Cerebellar nuclear complex (tissue), 1 donor: ENCODE data around the gene VMP1.

Experiments
- DNase-seq, 2 experiments: peaks; one replicate each; lab custom pipeline; 2025; lab: John Stamatoyannopoulos, UW

The VMP1 gene

DNA sequence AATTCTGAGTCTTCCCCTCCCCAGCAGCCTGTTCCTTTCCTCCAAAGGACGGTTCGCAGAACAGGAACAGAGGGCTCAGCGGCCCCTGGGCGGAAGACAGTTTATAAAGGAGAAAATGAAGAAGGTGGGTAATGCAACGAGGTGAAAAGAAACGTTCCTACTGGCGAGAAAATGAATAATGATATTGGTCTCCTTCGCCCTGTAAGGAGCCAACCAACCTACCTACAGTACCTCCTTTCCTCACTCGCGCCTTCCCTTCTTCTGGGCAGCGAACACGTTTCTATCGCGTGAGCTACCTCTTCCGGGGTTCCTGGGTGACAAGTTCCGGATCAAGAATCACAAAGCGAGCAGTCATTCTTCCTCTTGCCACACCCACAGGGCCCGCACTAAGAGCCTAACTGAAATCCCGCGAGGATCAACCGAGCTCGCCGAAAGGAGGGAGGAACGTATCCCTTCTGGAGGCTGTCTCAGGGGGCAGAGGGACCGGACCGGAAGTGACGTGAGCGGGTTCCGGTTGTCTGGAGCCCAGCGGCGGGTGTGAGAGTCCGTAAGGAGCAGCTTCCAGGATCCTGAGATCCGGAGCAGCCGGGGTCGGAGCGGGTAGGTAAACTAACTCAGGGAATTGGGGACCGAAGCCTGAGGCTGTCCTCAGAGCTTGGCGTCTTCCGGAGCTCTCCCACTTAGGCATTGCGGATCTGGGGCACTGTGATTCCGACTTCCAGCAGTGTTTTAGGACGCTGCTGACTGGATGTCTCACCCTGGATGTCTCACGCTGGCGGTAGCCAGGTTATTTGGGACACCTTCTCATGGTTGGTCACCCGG is at the start of gene VMP1, which contains the start of gene PTRH2:
Gene VMP1 (plus strand): TSS at position 506 of the 822 bp plus-strand sequence. CDS start 23,793 bp downstream, outside the sequence.
Gene PTRH2 (minus strand): TSS at position 282 of the 822 bp plus-strand sequence. CDS start 9,452 bp downstream, outside the sequence.
- peak; percentile 92 to 99 for DNase-seq

- DNase-seq = no peak
These were observed 41.2 kb upstream of the VMP1 start for GRCh38 chr17:59666235-59666634.

GRCh38 chr17:59668816-59669215 is 38.6 kb upstream of the VMP1 start:
- DNase-seq = no peak

- no peak for DNase-seq
These were observed 38.0 kb upstream of the VMP1 start for GRCh38 chr17:59669411-59669810.

DNA sequence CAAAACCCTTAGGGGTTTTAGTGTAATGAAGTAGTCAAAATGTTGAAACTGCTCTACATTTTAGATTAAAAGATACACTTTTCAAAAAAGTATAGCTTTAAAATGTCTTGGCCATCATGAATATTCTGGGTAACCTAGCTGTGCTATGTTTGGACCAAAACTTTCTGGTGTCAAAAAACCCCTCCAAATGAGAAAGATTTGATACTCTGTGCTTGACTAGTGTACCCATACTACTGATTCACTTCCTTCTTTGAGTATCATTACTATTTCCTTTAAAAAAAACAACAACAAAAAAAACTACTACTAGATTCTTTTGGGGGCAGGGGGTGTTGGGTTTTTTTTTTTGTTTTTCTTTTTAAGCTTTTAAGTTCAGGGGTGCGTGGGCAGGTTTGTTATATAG is 37.5 kb upstream of the VMP1 start:
- DNase-seq = no peak

DNA sequence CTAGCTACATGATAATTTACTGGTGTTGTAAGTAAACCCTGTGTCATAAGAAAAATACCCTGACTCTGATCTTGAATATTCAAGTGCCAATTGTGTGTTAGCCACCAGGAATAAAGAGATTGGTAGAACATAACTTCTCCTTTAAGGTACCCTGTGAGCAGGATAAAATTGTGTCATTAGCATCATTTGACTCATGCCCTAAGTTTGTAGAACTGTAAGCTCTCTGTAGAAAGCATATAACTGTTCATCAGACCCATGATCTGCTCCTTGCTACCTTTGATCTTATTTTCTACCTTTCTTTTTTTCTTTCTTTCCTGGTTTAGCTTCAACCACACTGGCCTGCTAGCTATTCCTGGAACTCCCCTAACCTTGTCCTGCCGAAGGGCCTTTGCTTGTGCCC is 36.1 kb upstream of the VMP1 start:
- no peak for DNase-seq

DNA sequence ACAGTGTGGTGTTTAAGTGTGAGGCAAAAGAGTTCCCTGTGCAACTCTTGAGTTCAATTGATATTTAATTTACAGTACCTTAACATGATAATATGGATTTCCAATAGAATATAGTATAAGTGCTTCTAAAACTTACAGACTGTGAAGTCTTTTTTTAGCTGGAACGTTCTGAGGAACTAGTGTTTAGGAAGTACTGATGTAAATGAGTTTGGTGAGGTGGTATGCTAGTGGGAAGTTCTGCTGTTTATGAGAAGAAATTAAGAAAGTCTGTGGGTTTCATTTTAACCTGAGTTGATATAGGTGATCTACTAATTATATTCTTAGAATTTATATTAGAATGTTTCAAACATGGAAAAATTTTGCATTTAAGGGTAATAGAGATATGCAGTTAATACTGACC is 32.2 kb upstream of the VMP1 start:
- DNase-seq = no peak

- DNase-seq = no peak
These were observed 30.7 kb upstream of the VMP1 start for GRCh38 chr17:59676716-59677115.

- no peak for DNase-seq
These were observed 28.5 kb upstream of the VMP1 start for GRCh38 chr17:59678918-59679317.

GRCh38 chr17:59680314-59680713 is 27.1 kb upstream of the VMP1 start:
- no peak for DNase-seq

DNA sequence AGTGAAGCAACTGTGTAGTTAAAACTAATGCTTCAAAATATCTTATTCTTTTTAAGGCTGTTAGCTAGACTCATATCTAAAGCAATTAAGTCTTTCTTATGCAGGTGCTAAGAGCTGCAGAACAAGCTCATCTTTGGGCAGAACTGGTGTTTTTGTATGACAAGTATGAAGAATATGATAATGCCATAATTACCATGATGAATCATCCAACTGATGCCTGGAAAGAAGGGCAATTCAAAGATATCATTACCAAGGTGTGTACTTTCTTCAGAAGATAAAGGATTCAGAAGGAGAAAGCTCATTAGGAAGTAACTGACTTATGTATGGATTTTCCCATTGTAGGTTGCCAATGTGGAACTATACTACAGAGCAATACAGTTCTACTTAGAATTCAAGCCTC is 24.2 kb upstream of the VMP1 start:
- DNase-seq = no peak

DNA sequence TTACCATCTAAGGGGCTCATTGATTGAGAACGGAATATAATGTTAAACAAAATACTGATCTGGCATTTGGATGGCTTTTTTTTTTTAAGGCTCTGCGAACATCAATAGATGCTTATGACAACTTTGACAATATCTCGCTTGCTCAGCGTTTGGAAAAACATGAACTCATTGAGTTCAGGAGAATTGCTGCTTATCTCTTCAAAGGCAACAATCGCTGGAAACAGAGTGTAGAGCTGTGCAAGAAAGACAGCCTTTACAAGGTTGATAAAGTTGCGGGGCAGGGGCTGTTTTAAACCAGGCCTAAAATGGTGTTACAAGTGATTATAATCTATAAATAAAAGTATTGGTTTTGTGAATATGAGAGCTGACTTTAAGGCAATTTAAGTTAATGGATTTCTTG is 22.5 kb upstream of the VMP1 start:
- DNase-seq = no peak

DNA sequence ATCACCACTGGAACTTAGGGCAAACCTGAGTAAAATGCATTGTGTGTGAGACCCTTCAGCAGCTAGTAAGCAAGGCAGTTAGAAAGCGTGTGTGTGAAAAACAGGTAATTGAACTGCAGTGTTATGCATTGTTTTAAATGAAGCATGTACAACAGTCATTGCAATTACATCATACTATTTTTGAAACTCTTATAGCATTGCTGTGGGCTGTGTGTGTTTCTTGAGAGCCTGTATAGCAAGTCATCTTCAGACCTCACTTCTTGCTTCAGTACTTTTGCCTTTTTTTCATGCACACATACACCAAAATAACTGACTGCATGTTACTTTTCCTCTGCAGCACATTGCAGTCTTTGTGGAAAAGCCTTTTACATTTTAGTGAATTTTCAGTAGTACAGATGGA is 19.4 kb upstream of the VMP1 start:
- no peak for DNase-seq

DNA sequence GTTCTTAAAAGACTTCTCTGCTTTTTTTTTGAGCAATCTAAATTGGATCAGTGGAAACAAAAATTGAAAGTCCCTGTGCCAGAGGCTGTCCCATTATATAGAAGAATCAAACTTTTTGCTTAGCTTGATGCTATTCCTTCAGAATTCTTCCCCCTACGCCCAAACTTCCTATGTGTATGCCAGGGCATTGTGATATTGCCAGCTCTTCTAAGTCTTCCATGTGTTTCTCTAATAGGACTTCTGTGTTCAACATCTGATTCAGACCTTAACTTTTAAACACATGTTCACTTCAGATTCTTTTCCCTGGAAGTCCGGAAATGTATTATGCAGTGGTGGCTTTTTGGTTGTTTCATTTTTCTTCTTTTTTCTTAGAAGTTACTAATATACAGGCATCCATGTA is 19.0 kb upstream of the VMP1 start:
- no peak for DNase-seq

DNA sequence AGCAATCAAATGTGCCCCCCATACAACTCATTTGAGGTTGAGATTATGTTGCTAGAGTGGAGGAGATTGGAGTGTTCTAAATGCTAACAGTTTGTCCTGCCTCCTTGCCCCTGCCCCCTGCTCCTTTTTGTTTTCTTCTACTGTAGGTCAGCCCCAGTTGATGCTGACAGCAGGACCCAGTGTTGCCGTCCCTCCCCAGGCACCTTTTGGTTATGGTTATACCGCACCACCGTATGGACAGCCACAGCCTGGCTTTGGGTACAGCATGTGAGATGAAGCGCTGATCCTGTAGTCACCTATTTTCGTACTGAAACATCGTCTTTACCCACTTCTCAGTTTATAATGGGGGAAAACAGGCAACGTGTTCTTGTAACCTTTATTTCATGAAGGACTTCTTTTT is 13.9 kb upstream of the VMP1 start:
- DNase-seq = no peak

- no peak for DNase-seq
These were observed 13.1 kb upstream of the VMP1 start for GRCh38 chr17:59694344-59694743.

DNA sequence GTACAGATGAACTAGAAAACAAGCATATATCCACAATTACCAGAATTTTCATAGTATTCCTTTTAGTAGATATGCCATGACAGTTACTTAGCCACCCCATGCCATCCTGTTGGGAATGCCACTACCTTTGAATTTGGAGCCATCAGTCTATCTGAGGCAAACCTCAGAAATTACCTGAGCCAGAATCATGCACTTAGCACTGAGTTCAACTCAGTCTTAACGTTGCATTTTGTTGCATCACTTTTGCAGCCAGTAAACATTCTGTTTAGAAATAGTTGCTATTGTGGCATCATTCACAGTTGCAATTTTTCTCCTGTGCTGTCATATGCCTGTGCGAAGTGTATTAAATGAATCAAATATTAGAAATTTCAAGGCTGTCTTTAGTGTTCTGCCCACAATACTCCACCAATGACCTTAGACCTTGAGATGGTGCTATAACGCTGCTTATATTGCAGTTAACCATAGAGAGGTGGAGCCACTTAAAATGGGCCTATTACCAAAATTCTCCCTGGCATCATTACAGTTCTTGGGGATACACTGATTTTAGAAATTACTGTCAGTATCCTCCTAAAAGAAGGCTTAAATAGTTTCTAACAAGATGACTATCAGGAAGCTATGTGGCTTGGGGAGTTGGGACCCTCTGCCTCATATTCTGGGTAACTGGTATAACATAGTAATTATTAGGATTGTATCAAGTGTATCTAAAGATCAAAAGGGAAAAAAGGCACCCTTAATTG is 11.3 kb upstream of the VMP1 start:
- DNase-seq = no peak

- no peak for DNase-seq
These were observed 10.7 kb upstream of the VMP1 start for GRCh38 chr17:59696682-59697277.

DNA sequence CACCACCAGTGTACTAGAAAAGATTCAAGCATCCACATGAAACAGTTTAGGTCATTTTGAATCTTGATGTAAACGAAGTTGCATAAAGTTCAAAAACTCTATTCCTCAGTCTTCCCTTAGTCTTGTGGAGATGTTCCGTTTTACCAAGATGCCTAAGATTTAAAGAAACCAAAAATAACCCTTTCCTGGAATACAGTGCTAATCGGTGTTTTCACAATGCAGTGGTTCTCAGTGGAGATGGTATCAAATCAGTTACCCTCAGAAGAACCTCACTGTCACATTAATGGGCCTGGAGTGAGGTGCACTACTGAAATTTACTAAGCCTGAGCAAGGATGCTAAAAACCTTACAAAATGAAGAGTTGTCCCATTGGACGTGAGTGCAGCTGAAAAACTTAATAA is 9.3 kb upstream of the VMP1 start:
- no peak for DNase-seq

DNA sequence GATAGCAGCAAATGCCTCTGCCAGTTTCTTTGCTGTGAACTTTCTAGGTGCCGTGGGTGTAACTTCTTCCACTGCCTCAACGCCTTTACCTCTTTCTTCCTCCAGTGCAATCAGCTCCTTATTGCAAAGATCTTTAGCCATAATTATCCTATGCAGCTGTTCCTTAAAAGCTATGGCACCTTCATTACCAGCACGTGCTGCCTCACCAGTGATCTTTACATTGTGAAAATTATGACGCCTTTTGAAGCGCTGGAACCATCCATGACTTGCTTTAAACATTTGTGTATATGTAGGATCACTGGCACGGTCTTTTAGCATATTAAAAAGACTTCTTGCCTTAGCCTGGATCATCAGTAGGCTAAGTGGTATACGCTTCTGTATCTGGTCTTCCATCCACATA is 8.2 kb upstream of the VMP1 start:
- DNase-seq = no peak

DNA sequence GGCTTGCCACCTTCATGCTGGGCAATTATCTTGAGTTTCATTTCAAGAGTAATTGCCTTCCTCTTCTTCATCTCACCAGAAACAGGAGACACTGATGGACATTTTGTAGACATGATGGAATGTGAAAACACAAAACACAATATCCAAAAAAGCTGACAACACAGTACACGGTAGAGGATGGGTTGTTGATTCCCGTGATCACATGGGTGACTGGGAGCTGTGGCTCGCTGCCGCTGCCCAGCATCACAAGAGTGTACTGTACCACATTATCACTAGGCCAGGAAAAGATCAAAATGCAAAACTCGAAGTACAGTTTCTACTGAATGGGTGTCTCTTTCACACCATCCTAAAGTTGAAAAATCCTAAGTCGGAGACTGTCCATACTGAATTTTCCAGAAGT is 7.7 kb upstream of the VMP1 start:
- DNase-seq = no peak

GRCh38 chr17:59702304-59702703 is 5.2 kb upstream of the VMP1 start:
- no peak for DNase-seq

DNA sequence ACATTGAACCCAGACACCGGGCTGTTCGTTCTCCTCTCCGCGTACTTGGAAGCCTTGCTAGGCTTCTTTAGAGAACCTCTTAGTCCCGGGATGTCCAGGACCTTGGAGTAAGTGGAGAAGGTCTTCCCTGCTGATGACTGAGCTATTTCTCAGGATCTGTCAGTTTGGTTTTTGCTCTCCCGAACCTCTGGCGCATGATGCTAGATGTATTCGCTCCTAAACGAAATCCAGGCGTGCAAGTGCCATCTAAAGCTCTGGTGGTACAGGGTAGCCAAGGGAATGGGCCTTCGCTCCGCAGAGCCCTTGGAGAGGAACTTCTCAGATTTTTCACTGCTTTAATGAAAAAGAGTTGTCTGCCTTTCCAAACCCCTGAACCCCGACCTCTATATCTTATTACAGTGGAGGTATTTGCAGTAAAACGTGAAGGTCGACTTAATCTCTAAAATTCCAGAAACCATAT is 547 bp downstream of the VMP1 start:
- DNase-seq = no peak
